HepG2 (cell line): ENCODE results near the gene SLC9B2. TPM values are rescaled to one million over a fixed set of nuclear protein-coding genes. Genes with fewer than 3 reads are reported as not detected.
A peak's percentile ranks its signal among the peaks of the same experiment; 100 is the strongest.

ENCODE experiments used
- AKAP8 ChIP-seq: sonication (generic); formaldehyde crosslinking; IDR thresholded peaks from 2 replicates; pipeline ENCODE4 v1.5.1; 2020; ENCODE audit warnings: mild to moderate bottlenecking, missing genetic modification reagents
- FOSL1 ChIP-seq: sonication (generic); formaldehyde crosslinking; IDR thresholded peaks from 2 replicates; pipeline ENCODE4 v1.9.0; 2021; ENCODE audit warnings: missing genetic modification reagents, borderline replicate concordance
- HOMEZ ChIP-seq: IDR thresholded peaks from 2 replicates; pipeline ENCODE4 v1.6.1; 2016; ENCODE audit warnings: low read depth
- RBM22 ChIP-seq: fragments of 200-400 bp; formaldehyde crosslinking; optimal IDR thresholded peaks from 2 replicates; pipeline ENCODE3; 2017; ENCODE audit warnings: mild to moderate bottlenecking, low read length, moderate library complexity
- RFX1 ChIP-seq: fragments of 450-650 bp; IDR thresholded peaks from 2 replicates; pipeline ENCODE4 v1.6.1; 2017
- SNAPC2 ChIP-seq: sonication (generic); formaldehyde crosslinking; IDR thresholded peaks from 2 replicates; pipeline ENCODE4 v1.8.1; 2022; ENCODE audit warnings: mild to moderate bottlenecking, missing genetic modification reagents
- SP4 ChIP-seq: sonication (generic); formaldehyde crosslinking; IDR thresholded peaks from 2 replicates; pipeline ENCODE4 v1.8.1; 2023; ENCODE audit warnings: mild to moderate bottlenecking, missing genetic modification reagents
- TAF1 ChIP-seq: sonication (generic); formaldehyde crosslinking; IDR thresholded peaks from 2 replicates; pipeline ENCODE4 v1.4.0; 2020; ENCODE audit warnings: missing genetic modification reagents
- TRAFD1 ChIP-seq: sonication (generic); formaldehyde crosslinking; IDR thresholded peaks from 2 replicates; pipeline ENCODE4 v1.5.1; 2020; ENCODE audit warnings: missing genetic modification reagents, mild to moderate bottlenecking, borderline replicate concordance
- U2AF1 ChIP-seq: fragments of 200-400 bp; formaldehyde crosslinking; optimal IDR thresholded peaks from 2 replicates; pipeline ENCODE3; 2017; ENCODE audit warnings: mild to moderate bottlenecking, low read depth, low read length
- ZBTB3 ChIP-seq: sonication (generic); formaldehyde crosslinking; IDR thresholded peaks from 2 replicates; pipeline ENCODE4 v1.4.0; 2020; ENCODE audit warnings: low read depth, mild to moderate bottlenecking, moderate library complexity, missing genetic modification reagents, borderline replicate concordance
- ZNF18 ChIP-seq: sonication (generic); formaldehyde crosslinking; IDR thresholded peaks from 2 replicates; pipeline ENCODE4 v1.8.0; 2022; ENCODE audit warnings: mild to moderate bottlenecking, missing genetic modification reagents; ENCODE audit not compliant: insufficient replicate concordance
- ZNF225 ChIP-seq: sonication (generic); formaldehyde crosslinking; IDR thresholded peaks from 2 replicates; pipeline ENCODE4 v1.4.0; 2020; ENCODE audit warnings: mild to moderate bottlenecking, missing genetic modification reagents
- ZNF569 ChIP-seq: sonication (generic); formaldehyde crosslinking; IDR thresholded peaks from 2 replicates; pipeline ENCODE4 v1.5.0; 2020; ENCODE audit warnings: mild to moderate bottlenecking, missing genetic modification reagents, moderate library complexity, borderline replicate concordance
- ZNF580 ChIP-seq: IDR thresholded peaks from 2 replicates; pipeline ENCODE4 v1.6.1; 2016; ENCODE audit warnings: low read depth, borderline replicate concordance
- polyA plus RNA-seq, 8 experiments: library from polyadenylated mRNA; depleted of rRNA in 3 of 8; stranded (reverse) in 7 of 8; unstranded in 1 of 8; fragments of >200 nt; fragmentation: Illumina TruSeq in 4 of 8; extraction: Trizol in 4 of 8; gene quantifications; 2 replicates each; pipeline versions ENCODE4 v1.2.1 to v1.2.3, GENCODE V29; 2011 to 2016; ENCODE audit warnings: low read depth in 4 of 8, missing spikeins in 1 of 8, mixed read lengths in 1 of 8; ENCODE audit not compliant: insufficient read depth in 1 of 8
- total RNA-seq, 5 experiments: library from RNA; depleted of rRNA; stranded (reverse); fragments of >200 nt; fragmentation: Illumina TruSeq; extraction: Trizol; gene quantifications; 2 replicates each; pipeline ENCODE4 v1.2.3, GENCODE V29; 2016; ENCODE audit warnings: low read depth in 1 of 5
- TF ChIP-seq, protein P1 (sequence below): sonication (generic); formaldehyde crosslinking; IDR thresholded peaks from 2 replicates; pipeline ENCODE4 v1.4.0; 2020; ENCODE audit warnings: missing genetic modification reagents
- TF ChIP-seq, protein P2 (sequence below): sonication (generic); formaldehyde crosslinking; IDR thresholded peaks from 2 replicates; pipeline ENCODE4; 2020; ENCODE audit warnings: missing genetic modification reagents, mild to moderate bottlenecking, borderline replicate concordance

The SLC9B2 gene
- total and polyA plus RNA-seq, 2 of the 13 experiments (the other 11 are each of a cell fraction or from before 2014, with no cell fraction given): 23.5 to 38.5 TPM

GRCh38 chr4:103019308-103020124 lies 57.0 kb downstream of the SLC9B2 start, which contains the start of gene SLC9B1 (continued):
- TF ChIP-seq HOMEZ: no peak
- TF ChIP-seq TAF1 (CRISPR knock-in tag): peak; percentile 51; the same call in 1 of the 2 replicates
- TF ChIP-seq SNAPC2: 0 out of 2 replicates have a peak, but pooled peaks have one; percentile 70
- TF ChIP-seq ZBTB3 (CRISPR knock-in tag): no peak; the same call in 1 of the 2 replicates
- peak; percentile 96 for TF ChIP-seq RBM22
- TF ChIP-seq AKAP8 (CRISPR knock-in tag): no peak
- TF ChIP-seq ZNF580: peak; percentile 83; the same call in 1 of the 2 replicates
- TF ChIP-seq FOSL1 (CRISPR knock-in tag): no peak
- TF ChIP-seq ZNF569 (CRISPR knock-in tag): peak; percentile 81; the same call in 1 of the 2 replicates
- no peak for TF ChIP-seq TRAFD1 (CRISPR knock-in tag)
- TF ChIP-seq SP4 (CRISPR knock-in tag): peak; percentile 92
- peak; percentile 73; the same call in 1 of the 2 replicates for TF ChIP-seq ZNF225
- TF ChIP-seq, protein P1, sequence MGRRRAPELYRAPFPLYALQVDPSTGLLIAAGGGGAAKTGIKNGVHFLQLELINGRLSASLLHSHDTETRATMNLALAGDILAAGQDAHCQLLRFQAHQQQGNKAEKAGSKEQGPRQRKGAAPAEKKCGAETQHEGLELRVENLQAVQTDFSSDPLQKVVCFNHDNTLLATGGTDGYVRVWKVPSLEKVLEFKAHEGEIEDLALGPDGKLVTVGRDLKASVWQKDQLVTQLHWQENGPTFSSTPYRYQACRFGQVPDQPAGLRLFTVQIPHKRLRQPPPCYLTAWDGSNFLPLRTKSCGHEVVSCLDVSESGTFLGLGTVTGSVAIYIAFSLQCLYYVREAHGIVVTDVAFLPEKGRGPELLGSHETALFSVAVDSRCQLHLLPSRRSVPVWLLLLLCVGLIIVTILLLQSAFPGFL: no peak
- TF ChIP-seq RFX1: no peak
- TF ChIP-seq U2AF1: no peak
- TF ChIP-seq ZNF18 (CRISPR knock-in tag): no peak
- TF ChIP-seq, protein P2, sequence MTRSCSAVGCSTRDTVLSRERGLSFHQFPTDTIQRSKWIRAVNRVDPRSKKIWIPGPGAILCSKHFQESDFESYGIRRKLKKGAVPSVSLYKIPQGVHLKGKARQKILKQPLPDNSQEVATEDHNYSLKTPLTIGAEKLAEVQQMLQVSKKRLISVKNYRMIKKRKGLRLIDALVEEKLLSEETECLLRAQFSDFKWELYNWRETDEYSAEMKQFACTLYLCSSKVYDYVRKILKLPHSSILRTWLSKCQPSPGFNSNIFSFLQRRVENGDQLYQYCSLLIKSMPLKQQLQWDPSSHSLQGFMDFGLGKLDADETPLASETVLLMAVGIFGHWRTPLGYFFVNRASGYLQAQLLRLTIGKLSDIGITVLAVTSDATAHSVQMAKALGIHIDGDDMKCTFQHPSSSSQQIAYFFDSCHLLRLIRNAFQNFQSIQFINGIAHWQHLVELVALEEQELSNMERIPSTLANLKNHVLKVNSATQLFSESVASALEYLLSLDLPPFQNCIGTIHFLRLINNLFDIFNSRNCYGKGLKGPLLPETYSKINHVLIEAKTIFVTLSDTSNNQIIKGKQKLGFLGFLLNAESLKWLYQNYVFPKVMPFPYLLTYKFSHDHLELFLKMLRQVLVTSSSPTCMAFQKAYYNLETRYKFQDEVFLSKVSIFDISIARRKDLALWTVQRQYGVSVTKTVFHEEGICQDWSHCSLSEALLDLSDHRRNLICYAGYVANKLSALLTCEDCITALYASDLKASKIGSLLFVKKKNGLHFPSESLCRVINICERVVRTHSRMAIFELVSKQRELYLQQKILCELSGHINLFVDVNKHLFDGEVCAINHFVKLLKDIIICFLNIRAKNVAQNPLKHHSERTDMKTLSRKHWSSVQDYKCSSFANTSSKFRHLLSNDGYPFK (CRISPR knock-in tag): peak; percentile 57; the same call in 1 of the 2 replicates
